Neural progenitor cell (in vitro differentiated cells): ENCODE measurements around the gene ITM2C. TPM values are rescaled to one million over a fixed set of nuclear protein-coding genes. Genes with fewer than 3 reads are reported as not detected.

Experiments used
- DNase-seq: peaks from one replicate; pipeline ENCODE4 v3.0.0-alpha.2; 2016; ENCODE audit warnings: low spot score
- H2AFZ ChIP-seq: fragments of 200-600 bp; sonication (generic); replicated peaks from 2 replicates; pipeline ENCODE4 v1.6.1; 2016; ENCODE audit warnings: antibody characterized with exemption
- H3F3A ChIP-seq: fragments of 200-600 bp; sonication (generic); 2 replicates; pipeline ENCODE4 v1.6.1; 2016; ENCODE audit warnings: antibody characterized with exemption, low read depth
- H3K27ac ChIP-seq: fragments of 200-600 bp; sonication (generic); 2 replicates; pipeline ENCODE4 v1.5.1; 2016; ENCODE audit warnings: mild to moderate bottlenecking
- H3K27me3 ChIP-seq: fragments of 200-600 bp; sonication (generic); 2 replicates; pipeline ENCODE4 v1.6.1; 2016; ENCODE audit warnings: mild to moderate bottlenecking, moderate library complexity
- H3K36me3 ChIP-seq: fragments of 200-600 bp; sonication (generic); 2 replicates; pipeline ENCODE4 v1.5.1; 2016
- H3K4me1 ChIP-seq: fragments of 200-600 bp; sonication (generic); 2 replicates; pipeline ENCODE4 v1.6.1; 2016; ENCODE audit warnings: mixed run types
- H3K4me2 ChIP-seq: fragments of 200-600 bp; sonication (generic); 2 replicates; pipeline ENCODE4 v1.6.1; 2016
- H3K4me3 ChIP-seq: fragments of 200-600 bp; sonication (generic); 2 replicates; pipeline ENCODE4 v1.5.1; 2016
- H3K79me2 ChIP-seq: fragments of 200-600 bp; sonication (generic); 2 replicates; pipeline ENCODE4 v1.6.1; 2016; ENCODE audit warnings: low read depth
- H3K9ac ChIP-seq: fragments of 200-600 bp; sonication (generic); 2 replicates; pipeline ENCODE4 v1.6.1; 2016
- H3K9me3 ChIP-seq: fragments of 200-600 bp; sonication (generic); 2 replicates; pipeline ENCODE4 v1.5.1; 2016; ENCODE audit warnings: low read depth
- H4K20me1 ChIP-seq: fragments of 200-600 bp; sonication (generic); 2 replicates; pipeline ENCODE4 v1.6.1; 2016; ENCODE audit warnings: low read depth
- H3K27ac Mint-ChIP-seq: 3 replicates; pipeline ENCODE4 v1.8.0; 2021; ENCODE audit warnings: mixed read lengths
- H3K27me3 Mint-ChIP-seq: 2 replicates; pipeline ENCODE4 v1.8.0; 2022; ENCODE audit warnings: low read depth, mild to moderate bottlenecking, inconsistent platforms, moderate library complexity, mixed read lengths; ENCODE audit not compliant: insufficient read depth
- H3K36me3 Mint-ChIP-seq: 3 replicates; pipeline ENCODE4 v1.8.0; 2021; ENCODE audit warnings: mixed read lengths
- H3K4me1 Mint-ChIP-seq: 3 replicates; pipeline ENCODE4 v1.8.0; 2021; ENCODE audit warnings: mixed read lengths
- H3K4me3 Mint-ChIP-seq: 3 replicates; pipeline ENCODE4 v1.8.0; 2021; ENCODE audit warnings: mild to moderate bottlenecking, moderate library complexity, mixed read lengths
- H3K9me3 Mint-ChIP-seq: 3 replicates; pipeline ENCODE4 v1.8.0; 2020; ENCODE audit warnings: mixed read lengths
- EZH2 ChIP-seq: fragments of 200-600 bp; sonication (generic); IDR thresholded peaks from 2 replicates; pipeline ENCODE4 v1.6.1; 2017; ENCODE audit warnings: antibody characterized with exemption, mild to moderate bottlenecking, moderate library complexity
- EZH2phosphoT487 ChIP-seq: fragments of 200-600 bp; sonication (generic); IDR thresholded peaks from 2 replicates; pipeline ENCODE4 v1.6.1; 2017; ENCODE audit warnings: antibody characterized with exemption
- total RNA-seq: library from RNA; depleted of rRNA; stranded (reverse); fragments of >200 nt; gene quantifications from 2 replicates; pipeline ENCODE4 v1.2.3, GENCODE V29; 2015; ENCODE audit warnings: low replicate concordance
- TF ChIP-seq, protein P1 (sequence below): fragments of 200-600 bp; sonication (generic); IDR thresholded peaks from 2 replicates; pipeline ENCODE4 v1.5.1; 2017; ENCODE audit warnings: antibody characterized with exemption, mild to moderate bottlenecking

The ITM2C gene
- total RNA-seq, 1 donor from 2014 or later = 84.6 TPM

DNA sequence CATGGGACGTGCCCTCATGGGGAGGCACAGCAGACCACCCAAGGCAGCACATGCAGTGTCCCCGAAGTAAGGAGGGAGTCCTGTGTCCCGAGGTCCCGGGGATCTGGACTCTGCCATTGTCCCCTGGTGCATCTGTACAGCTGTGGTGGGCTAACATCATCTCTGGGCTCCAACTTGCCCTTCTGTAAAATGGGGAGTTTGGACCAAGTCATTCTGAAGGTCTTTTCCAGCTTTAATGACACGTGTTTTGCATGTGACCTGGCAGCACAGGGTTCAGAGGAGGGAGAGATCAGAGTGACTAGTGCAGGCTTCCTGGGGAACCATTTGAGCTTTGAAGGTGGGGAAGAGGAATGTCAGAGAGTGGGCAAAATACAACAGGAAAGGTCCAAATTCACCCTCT is 21.5 kb downstream of the ITM2C start:
- no peak overlapping the region for H3K4me3 ChIP-seq
- peak overlapping the region; percentile 95 for H3K27ac Mint-ChIP-seq

DNA sequence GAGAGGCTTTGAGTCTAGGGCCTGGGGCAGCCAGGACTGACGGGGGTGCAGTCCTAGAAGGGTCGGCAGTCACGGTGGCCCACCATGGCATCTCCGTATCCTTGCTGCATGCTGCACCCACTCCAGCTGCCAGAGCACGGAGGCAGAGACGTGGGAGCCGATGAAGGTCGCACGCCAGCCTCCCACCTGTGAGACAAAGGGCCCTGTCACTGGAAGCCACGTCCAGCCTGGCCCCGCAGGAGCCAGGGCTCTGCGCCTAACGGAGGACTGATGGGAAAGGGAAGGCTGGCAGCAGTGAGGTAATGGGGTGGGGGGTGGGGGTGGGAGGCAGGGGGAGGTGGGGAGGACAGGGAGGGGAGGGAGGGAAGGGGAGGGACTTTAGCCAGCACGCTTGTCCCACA is 21.9 kb downstream of the ITM2C start:
- H3K79me2 ChIP-seq = no peaks in the 10 kb centered on the region
- no peak overlapping the region for H3K9ac ChIP-seq
- peaks cover 53% of the 10 kb centered on the region for H3K4me1 Mint-ChIP-seq
- peak overlapping the region; percentile 68 for H3K4me2 ChIP-seq
- H3K27me3 ChIP-seq = no peaks in the 10 kb centered on the region
- no peak overlapping the region for H3K4me3 Mint-ChIP-seq
- DNase-seq = no peak
- H4K20me1 ChIP-seq = no peaks in the 10 kb centered on the region
- no peaks in the 10 kb centered on the region for H3K36me3 ChIP-seq
- H2AFZ ChIP-seq = peak overlapping the region; percentile 63
- H3K27me3 Mint-ChIP-seq = peaks cover 5% of the 10 kb centered on the region
- no peak overlapping the region for H3K27ac ChIP-seq
- peak overlapping the region; percentile 95 for H3K27ac Mint-ChIP-seq
- no peaks in the 10 kb centered on the region for H3K9me3 ChIP-seq
- H3K9me3 Mint-ChIP-seq = peaks cover 5% of the 10 kb centered on the region
- peaks cover 11% of the 10 kb centered on the region for H3F3A ChIP-seq
- H3K36me3 Mint-ChIP-seq = peaks cover 10% of the 10 kb centered on the region
- TF ChIP-seq EZH2phosphoT487 = no peak
- TF ChIP-seq, protein P1, sequence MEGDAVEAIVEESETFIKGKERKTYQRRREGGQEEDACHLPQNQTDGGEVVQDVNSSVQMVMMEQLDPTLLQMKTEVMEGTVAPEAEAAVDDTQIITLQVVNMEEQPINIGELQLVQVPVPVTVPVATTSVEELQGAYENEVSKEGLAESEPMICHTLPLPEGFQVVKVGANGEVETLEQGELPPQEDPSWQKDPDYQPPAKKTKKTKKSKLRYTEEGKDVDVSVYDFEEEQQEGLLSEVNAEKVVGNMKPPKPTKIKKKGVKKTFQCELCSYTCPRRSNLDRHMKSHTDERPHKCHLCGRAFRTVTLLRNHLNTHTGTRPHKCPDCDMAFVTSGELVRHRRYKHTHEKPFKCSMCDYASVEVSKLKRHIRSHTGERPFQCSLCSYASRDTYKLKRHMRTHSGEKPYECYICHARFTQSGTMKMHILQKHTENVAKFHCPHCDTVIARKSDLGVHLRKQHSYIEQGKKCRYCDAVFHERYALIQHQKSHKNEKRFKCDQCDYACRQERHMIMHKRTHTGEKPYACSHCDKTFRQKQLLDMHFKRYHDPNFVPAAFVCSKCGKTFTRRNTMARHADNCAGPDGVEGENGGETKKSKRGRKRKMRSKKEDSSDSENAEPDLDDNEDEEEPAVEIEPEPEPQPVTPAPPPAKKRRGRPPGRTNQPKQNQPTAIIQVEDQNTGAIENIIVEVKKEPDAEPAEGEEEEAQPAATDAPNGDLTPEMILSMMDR = no peak
- no peak for TF ChIP-seq EZH2
- peaks cover 21% of the 10 kb centered on the region for H3K4me1 ChIP-seq
- no peak overlapping the region for H3K4me3 ChIP-seq

More for the DNA sequence above, 21.5 kb downstream of the ITM2C start:
- Mint-ChIP-seq H3K27me3 (peaks cover 5% of the 10 kb centered on the region), H3K36me3 (peaks cover 12% of the 10 kb centered on the region), H3K4me1 (peaks cover 50% of the 10 kb centered on the region), H3K4me3 (peak overlapping the region; percentile 66), H3K9me3 (peaks cover 5% of the 10 kb centered on the region)
- no peaks in the 10 kb centered on the region for H3K9me3 ChIP-seq
- H3K36me3 ChIP-seq = no peaks in the 10 kb centered on the region
- peaks cover 21% of the 10 kb centered on the region for H3K4me1 ChIP-seq
- peak overlapping the region; percentile 68 for H3K4me2 ChIP-seq
- no peak overlapping the region for H3K27ac ChIP-seq
- DNase-seq = no peak
- H4K20me1 ChIP-seq = no peaks in the 10 kb centered on the region
- no peaks in the 10 kb centered on the region for H3K79me2 ChIP-seq
- H3K27me3 ChIP-seq = no peaks in the 10 kb centered on the region
- TF ChIP-seq EZH2 (no peak), EZH2phosphoT487 (no peak)
- TF ChIP-seq, protein P1 = no peak
- no peak overlapping the region for H3K9ac ChIP-seq
- peaks cover 11% of the 10 kb centered on the region for H3F3A ChIP-seq
- peak overlapping the region; percentile 63 for H2AFZ ChIP-seq

DNA sequence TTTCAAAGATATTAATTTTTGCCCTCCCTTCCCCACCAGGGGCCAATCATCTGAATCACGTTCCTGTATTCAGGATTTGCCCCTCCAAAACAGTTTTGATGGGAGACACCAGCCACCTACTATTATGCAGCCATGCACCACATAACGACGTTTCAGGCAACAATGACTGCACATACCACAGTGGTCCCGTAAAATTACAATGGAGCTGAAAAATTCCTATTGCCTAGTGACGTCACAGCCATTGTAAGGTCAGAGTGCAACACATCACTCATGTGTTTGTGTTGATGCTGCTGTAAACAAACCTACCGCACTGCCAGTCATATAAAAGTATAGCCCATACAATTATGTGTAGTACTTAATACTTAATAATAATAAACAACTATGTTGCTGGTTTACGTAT is 22.6 kb downstream of the ITM2C start:
- Histone ChIP-seq H4K20me1 (no peaks in the 10 kb centered on the region), H3K27me3 (no peaks in the 10 kb centered on the region), H3K36me3 (no peaks in the 10 kb centered on the region), H3K9me3 (no peaks in the 10 kb centered on the region), H3K4me2 (no peak overlapping the region), H3K27ac (no peak overlapping the region), H3F3A (peaks cover 11% of the 10 kb centered on the region), H3K4me3 (no peak overlapping the region), H2AFZ (no peak overlapping the region), H3K4me1 (peaks cover 21% of the 10 kb centered on the region), H3K79me2 (no peaks in the 10 kb centered on the region), H3K9ac (no peak overlapping the region)
- Mint-ChIP-seq H3K27ac (peak overlapping the region; percentile 33), H3K36me3 (peaks cover 3% of the 10 kb centered on the region), H3K9me3 (peaks cover 5% of the 10 kb centered on the region), H3K4me1 (peaks cover 53% of the 10 kb centered on the region), H3K27me3 (peaks cover 5% of the 10 kb centered on the region), H3K4me3 (no peak overlapping the region)
- no peak for DNase-seq
- TF ChIP-seq EZH2 (no peak), EZH2phosphoT487 (no peak)
- TF ChIP-seq, protein P1 = no peak
